A549 (cell line): Measurements from ENCODE around the gene MPRIP. TPM values are rescaled to one million over a fixed set of nuclear protein-coding genes. Genes with fewer than 3 reads are reported as not detected.

Experiments
- CBX2 ChIP-seq: fragments of 200-600 bp; sonication (generic); IDR thresholded peaks from 2 replicates; pipeline ENCODE4 v1.6.1; 2016; ENCODE audit warnings: low read depth, mild to moderate bottlenecking, borderline replicate concordance
- CEBPB ChIP-seq, 2 experiments: fragments of >200 bp in 1 of 2; sonication (Bioruptor Twin) in 1 of 2; formaldehyde crosslinking in 1 of 2; IDR thresholded peaks; 2 replicates each; pipeline ENCODE4 v1.6.1; 2012 to 2016
- CHD2 ChIP-seq: fragments of 150-350 bp; IDR thresholded peaks from 2 replicates; pipeline ENCODE4 v1.6.1; 2014; ENCODE audit warnings: low read length; ENCODE audit not compliant: partially characterized antibody
- CHD4 ChIP-seq: fragments of 200-600 bp; sonication (generic); IDR thresholded peaks from 2 replicates; pipeline ENCODE4 v1.6.1; 2016; ENCODE audit warnings: antibody characterized with exemption, mild to moderate bottlenecking, borderline replicate concordance
- CTCF ChIP-seq: fragments of >200 bp; sonication (Bioruptor Twin); formaldehyde crosslinking; IDR thresholded peaks from 3 replicates; pipeline ENCODE4 v1.5.1; 2016
- EHMT2 ChIP-seq: fragments of 200-600 bp; sonication (generic); IDR thresholded peaks from 2 replicates; pipeline ENCODE4 v1.6.1; 2016; ENCODE audit warnings: antibody characterized with exemption, low read depth, mild to moderate bottlenecking, moderate library complexity
- ELK1 ChIP-seq: fragments of 150-350 bp; IDR thresholded peaks from 2 replicates; pipeline ENCODE4 v1.6.1; 2014; ENCODE audit warnings: low read depth, mild to moderate bottlenecking, low read length
- ESRRA ChIP-seq: fragments of 150-350 bp; IDR thresholded peaks from 2 replicates; pipeline ENCODE4 v1.6.1; 2014; ENCODE audit warnings: mild to moderate bottlenecking, low read length, borderline replicate concordance
- HEYL ChIP-seq: fragments of 250-450 bp; sonication (Bioruptor Pico); IDR thresholded peaks from 2 replicates; pipeline ENCODE4 v1.8.0; 2021; ENCODE audit warnings: mild to moderate bottlenecking, moderate library complexity
- HOXB13 ChIP-seq: fragments of 250-450 bp; sonication (Bioruptor Pico); IDR thresholded peaks from 2 replicates; pipeline ENCODE4 v1.5.0; 2020; ENCODE audit warnings: low read depth, mild to moderate bottlenecking, moderate library complexity
- HOXB5 ChIP-seq: fragments of 250-450 bp; sonication (Bioruptor Pico); IDR thresholded peaks from 2 replicates; pipeline ENCODE4 v1.5.0; 2020; ENCODE audit warnings: mild to moderate bottlenecking, moderate library complexity
- JUN ChIP-seq, 2 experiments: fragments of >200 bp; sonication (Bioruptor Twin); formaldehyde crosslinking; IDR thresholded peaks; 2 replicates in 1 of 2; 3 replicates in 1 of 2; pipeline ENCODE4 v1.6.1; 2016 to 2017
- JUNB ChIP-seq: fragments of >200 bp; sonication (Bioruptor Twin); formaldehyde crosslinking; IDR thresholded peaks from 2 replicates; pipeline ENCODE4 v1.6.1; 2016
- MAX ChIP-seq: IDR thresholded peaks from 2 replicates; pipeline ENCODE4 v1.6.1; 2012
- MAZ ChIP-seq: fragments of 150-350 bp; IDR thresholded peaks from 2 replicates; pipeline ENCODE4 v1.6.1; 2014; ENCODE audit warnings: antibody characterized with exemption, low read depth, low read length, borderline replicate concordance
- NR3C1 ChIP-seq: fragments of >200 bp; sonication (Bioruptor Twin); formaldehyde crosslinking; IDR thresholded peaks from 3 replicates; pipeline ENCODE4 v1.6.1; 2017
- PHF8 ChIP-seq: fragments of 200-600 bp; sonication (generic); IDR thresholded peaks from 2 replicates; pipeline ENCODE4 v1.6.1; 2016; ENCODE audit warnings: low read depth, mild to moderate bottlenecking, antibody characterized with exemption, moderate library complexity, borderline replicate concordance
- POLR2A ChIP-seq: IDR thresholded peaks from 2 replicates; pipeline ENCODE4 v1.6.1; 2012; ENCODE audit warnings: mild to moderate bottlenecking, low read length
- POLR2AphosphoS2 ChIP-seq: conservative IDR thresholded peaks from 2 replicates; pipeline ENCODE4 v1.6.1; 2012; ENCODE audit warnings: low read length, improper control_type of control experiment, inconsistent platforms
- RAD21 ChIP-seq, 2 experiments: fragments of >200 bp in 1 of 2; sonication (Bioruptor Twin) in 1 of 2; formaldehyde crosslinking in 1 of 2; IDR thresholded peaks in 1 of 2; conservative IDR thresholded peaks in 1 of 2; 2 replicates in 1 of 2; 3 replicates in 1 of 2; pipeline ENCODE4 v1.6.1; 2012 to 2018; ENCODE audit warnings: inconsistent platforms in 1 of 2
- RARB ChIP-seq: fragments of 250-450 bp; sonication (Bioruptor Pico); IDR thresholded peaks from 2 replicates; pipeline ENCODE4 v1.8.0; 2021; ENCODE audit warnings: mild to moderate bottlenecking, moderate library complexity
- RFX5 ChIP-seq: fragments of 450-650 bp; IDR thresholded peaks from 2 replicates; pipeline ENCODE4 v1.7.1; 2014; ENCODE audit warnings: antibody characterized with exemption, mild to moderate bottlenecking, moderate library complexity
- SREBF2 ChIP-seq: fragments of 450-650 bp; IDR thresholded peaks from 2 replicates; pipeline ENCODE4 v1.6.1; 2014; ENCODE audit warnings: mild to moderate bottlenecking, moderate library complexity
- TFCP2L1 ChIP-seq: fragments of 250-450 bp; sonication (Bioruptor Pico); IDR thresholded peaks from 2 replicates; pipeline ENCODE4 v1.5.0; 2021; ENCODE audit warnings: mild to moderate bottlenecking
- ZC3H11A ChIP-seq: fragments of 450-650 bp; IDR thresholded peaks from 2 replicates; pipeline ENCODE4 v1.6.1; 2014; ENCODE audit warnings: antibody characterized with exemption, mild to moderate bottlenecking
- ZNF302 ChIP-seq: fragments of 250-450 bp; sonication (Bioruptor Pico); IDR thresholded peaks from 2 replicates; pipeline ENCODE4 v1.9.0; 2021; ENCODE audit warnings: inconsistent platforms, mild to moderate bottlenecking, moderate library complexity
- ZSCAN20 ChIP-seq: fragments of 250-450 bp; sonication (Bioruptor Pico); IDR thresholded peaks from 2 replicates; pipeline ENCODE4 v1.8.0; 2022; ENCODE audit warnings: mild to moderate bottlenecking, moderate library complexity
- polyA plus RNA-seq, 4 experiments: library from polyadenylated mRNA; depleted of rRNA in 3 of 4; stranded (reverse); fragments of >200 nt; fragmentation: RNase III in 1 of 4; extraction: RNeasy Plus Mini Kit Qiagen cat#74134 plus additional on column Dnase treatment in 1 of 4; gene quantifications; 2 replicates in 3 of 4; 3 replicates in 1 of 4; pipeline ENCODE4 v1.2.3, GENCODE V29; 2011 to 2017
- TF ChIP-seq, protein P1 (sequence below): fragments of 250-450 bp; sonication (Bioruptor Pico); IDR thresholded peaks from 2 replicates; pipeline ENCODE4 v1.5.0; 2021; ENCODE audit warnings: mild to moderate bottlenecking, moderate library complexity, borderline replicate concordance
- TF ChIP-seq, protein P2 (sequence below): fragments of 450-650 bp; IDR thresholded peaks from 2 replicates; pipeline ENCODE4 v1.6.1; 2014; ENCODE audit warnings: antibody characterized with exemption
- TF ChIP-seq, protein P3 (sequence below): IDR thresholded peaks from 2 replicates; pipeline ENCODE4 v1.6.1; 2012
- TF ChIP-seq, protein P4 (sequence below): fragments of >200 bp; sonication (Bioruptor Twin); formaldehyde crosslinking; IDR thresholded peaks from 2 replicates; pipeline ENCODE4 v1.6.1; 2016

Gene MPRIP
- polyA plus RNA-seq, 2 of the 4 experiments (the other 2 are of a cell fraction): 147 to 228 TPM

DNA sequence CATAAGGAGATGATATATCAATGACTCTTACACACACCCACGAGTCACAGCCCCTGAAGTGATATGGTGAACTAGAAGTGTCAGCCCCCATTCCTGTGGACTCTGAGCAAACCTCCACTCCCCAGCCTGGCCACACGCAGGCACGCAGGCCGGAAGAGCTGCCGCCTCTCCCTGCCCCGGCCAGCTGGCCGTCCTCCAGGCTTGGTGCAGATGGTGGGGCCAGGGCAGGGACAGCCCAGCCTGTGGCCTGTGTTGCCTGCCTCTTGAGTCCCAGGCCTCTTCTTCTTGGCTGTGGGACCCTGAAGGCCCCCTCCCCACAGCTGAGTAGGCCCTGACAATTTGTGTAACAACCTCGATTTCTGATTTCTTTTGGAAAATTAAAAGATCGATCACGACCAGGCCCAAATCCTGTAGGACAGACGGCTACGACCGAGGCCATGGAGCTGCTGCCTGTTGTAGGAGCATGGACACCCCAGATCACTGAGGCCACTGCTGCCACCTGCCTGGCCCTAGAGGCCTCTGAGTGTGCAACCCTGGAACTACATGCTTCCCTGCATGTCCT is 10.0 kb upstream of the MPRIP start (continued):
- no peak for TF ChIP-seq ELK1
- peak; percentile 19 for TF ChIP-seq ZSCAN20 (CRISPR knock-in tag)
- TF ChIP-seq CBX2: no peak
- TF ChIP-seq RFX5: no peak
- TF ChIP-seq NR3C1: no peak
- TF ChIP-seq PHF8: no peak
- TF ChIP-seq MAZ: no peak
- peak; percentile 35 to 63; a peak in 2 of 5 replicates for TF ChIP-seq JUN (IDR thresholded peaks at IDR 0.05)
- no peak for TF ChIP-seq CHD4
- TF ChIP-seq HEYL: peak; percentile 79; the same call in 1 of the 2 replicates
- TF ChIP-seq ZC3H11A: no peak
- TF ChIP-seq HOXB5 (CRISPR knock-in tag): peak; percentile 91
- TF ChIP-seq RARB (CRISPR knock-in tag): peak; percentile 50; the same call in 1 of the 2 replicates
- TF ChIP-seq CTCF: no peak
- TF ChIP-seq JUNB: peak; percentile 26; the same call in 1 of the 2 replicates
- TF ChIP-seq, protein P1, sequence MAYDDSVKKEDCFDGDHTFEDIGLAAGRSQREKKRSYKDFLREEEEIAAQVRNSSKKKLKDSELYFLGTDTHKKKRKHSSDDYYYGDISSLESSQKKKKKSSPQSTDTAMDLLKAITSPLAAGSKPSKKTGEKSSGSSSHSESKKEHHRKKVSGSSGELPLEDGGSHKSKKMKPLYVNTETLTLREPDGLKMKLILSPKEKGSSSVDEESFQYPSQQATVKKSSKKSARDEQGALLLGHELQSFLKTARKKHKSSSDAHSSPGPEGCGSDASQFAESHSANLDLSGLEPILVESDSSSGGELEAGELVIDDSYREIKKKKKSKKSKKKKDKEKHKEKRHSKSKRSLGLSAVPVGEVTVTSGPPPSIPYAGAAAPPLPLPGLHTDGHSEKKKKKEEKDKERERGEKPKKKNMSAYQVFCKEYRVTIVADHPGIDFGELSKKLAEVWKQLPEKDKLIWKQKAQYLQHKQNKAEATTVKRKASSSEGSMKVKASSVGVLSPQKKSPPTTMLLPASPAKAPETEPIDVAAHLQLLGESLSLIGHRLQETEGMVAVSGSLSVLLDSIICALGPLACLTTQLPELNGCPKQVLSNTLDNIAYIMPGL (CRISPR knock-in tag): no peak
- no peak for TF ChIP-seq ZNF302
- TF ChIP-seq, protein P2, sequence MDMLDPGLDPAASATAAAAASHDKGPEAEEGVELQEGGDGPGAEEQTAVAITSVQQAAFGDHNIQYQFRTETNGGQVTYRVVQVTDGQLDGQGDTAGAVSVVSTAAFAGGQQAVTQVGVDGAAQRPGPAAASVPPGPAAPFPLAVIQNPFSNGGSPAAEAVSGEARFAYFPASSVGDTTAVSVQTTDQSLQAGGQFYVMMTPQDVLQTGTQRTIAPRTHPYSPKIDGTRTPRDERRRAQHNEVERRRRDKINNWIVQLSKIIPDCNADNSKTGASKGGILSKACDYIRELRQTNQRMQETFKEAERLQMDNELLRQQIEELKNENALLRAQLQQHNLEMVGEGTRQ: no peak
- peak in 1 of 2 experiments; percentile 7; a peak in 3 of 5 replicates for TF ChIP-seq RAD21 (conservative IDR thresholded peaks at IDR 0.05 in 1 of 2, IDR thresholded peaks at IDR 0.05 in 1 of 2)
- TF ChIP-seq POLR2A: no peak
- TF ChIP-seq HOXB13: peak; percentile 91
- TF ChIP-seq MAX: peak; percentile 66
- TF ChIP-seq ESRRA: no peak
- TF ChIP-seq, protein P3, sequence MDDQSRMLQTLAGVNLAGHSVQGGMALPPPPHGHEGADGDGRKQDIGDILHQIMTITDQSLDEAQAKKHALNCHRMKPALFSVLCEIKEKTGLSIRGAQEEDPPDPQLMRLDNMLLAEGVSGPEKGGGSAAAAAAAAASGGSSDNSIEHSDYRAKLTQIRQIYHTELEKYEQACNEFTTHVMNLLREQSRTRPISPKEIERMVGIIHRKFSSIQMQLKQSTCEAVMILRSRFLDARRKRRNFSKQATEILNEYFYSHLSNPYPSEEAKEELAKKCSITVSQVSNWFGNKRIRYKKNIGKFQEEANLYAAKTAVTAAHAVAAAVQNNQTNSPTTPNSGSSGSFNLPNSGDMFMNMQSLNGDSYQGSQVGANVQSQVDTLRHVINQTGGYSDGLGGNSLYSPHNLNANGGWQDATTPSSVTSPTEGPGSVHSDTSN: 0 out of 2 replicates have a peak, but pooled peaks have one; percentile 52
- no peak for TF ChIP-seq SREBF2
- TF ChIP-seq POLR2AphosphoS2: no peak
- no peak for TF ChIP-seq TFCP2L1
- no peak for TF ChIP-seq EHMT2
- no peak for TF ChIP-seq CHD2
- TF ChIP-seq, protein P4, sequence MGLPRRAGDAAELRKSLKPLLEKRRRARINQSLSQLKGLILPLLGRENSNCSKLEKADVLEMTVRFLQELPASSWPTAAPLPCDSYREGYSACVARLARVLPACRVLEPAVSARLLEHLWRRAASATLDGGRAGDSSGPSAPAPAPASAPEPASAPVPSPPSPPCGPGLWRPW: no peak
- TF ChIP-seq CEBPB (IDR thresholded peaks at IDR 0.05): no peak
- TF ChIP-seq, all 56 proteins: peak for 19
